NOMO-1 treated with DMSO at 0.1 percent for 48 hours (cell line): ENCODE measurements around the gene KCNK15.

Experiments used
- DNase-seq: peaks from one replicate; lab custom pipeline; 2025; ENCODE audit not compliant: unreplicated experiment; lab: John Stamatoyannopoulos, UW

The KCNK15 gene

DNA sequence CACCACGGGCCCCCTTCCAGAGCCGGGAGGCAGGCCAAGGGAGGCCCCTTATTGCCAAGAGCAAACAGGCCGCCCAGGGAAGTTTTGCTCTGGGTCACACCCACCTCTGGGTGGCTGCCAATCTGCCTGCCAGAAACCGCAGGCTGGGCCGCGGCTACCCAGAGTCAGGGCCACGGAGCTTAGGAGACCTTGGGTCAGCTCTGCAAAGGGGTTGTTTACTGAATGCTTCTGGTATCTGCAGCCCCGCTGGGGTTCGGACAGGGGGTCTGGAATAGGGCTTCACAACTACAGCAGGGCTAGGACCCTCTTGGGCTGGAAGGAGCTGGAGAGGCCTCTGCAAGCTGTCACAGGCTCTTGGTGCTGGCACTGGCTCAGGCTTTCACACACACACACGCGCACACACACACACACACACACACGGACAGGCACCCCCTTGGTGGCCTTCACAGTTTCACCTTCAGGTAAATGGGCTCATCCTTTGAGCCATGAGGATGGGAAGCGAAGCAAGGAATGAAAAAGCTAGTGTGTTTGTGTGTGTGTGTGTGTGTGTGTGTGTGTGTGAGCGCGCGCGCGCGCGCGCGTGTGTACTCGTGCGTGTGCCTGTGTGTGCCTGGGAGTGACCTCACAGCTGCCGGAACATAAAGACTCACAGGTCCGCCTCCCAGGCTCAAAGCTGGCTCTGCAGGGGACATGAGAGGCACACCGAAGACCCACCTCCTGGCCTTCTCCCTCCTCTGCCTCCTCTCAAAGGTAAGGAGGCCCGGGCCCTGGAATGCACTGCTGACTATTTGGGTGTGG is 30.8 kb upstream of the KCNK15 start, which contains the start of gene CCN5:
TSS of gene CCN5 (plus strand) at position 669 of the 798 bp plus-strand sequence. CDS start at position 691, 22 bp downstream.
- DNase-seq = peak; percentile 5

DNA sequence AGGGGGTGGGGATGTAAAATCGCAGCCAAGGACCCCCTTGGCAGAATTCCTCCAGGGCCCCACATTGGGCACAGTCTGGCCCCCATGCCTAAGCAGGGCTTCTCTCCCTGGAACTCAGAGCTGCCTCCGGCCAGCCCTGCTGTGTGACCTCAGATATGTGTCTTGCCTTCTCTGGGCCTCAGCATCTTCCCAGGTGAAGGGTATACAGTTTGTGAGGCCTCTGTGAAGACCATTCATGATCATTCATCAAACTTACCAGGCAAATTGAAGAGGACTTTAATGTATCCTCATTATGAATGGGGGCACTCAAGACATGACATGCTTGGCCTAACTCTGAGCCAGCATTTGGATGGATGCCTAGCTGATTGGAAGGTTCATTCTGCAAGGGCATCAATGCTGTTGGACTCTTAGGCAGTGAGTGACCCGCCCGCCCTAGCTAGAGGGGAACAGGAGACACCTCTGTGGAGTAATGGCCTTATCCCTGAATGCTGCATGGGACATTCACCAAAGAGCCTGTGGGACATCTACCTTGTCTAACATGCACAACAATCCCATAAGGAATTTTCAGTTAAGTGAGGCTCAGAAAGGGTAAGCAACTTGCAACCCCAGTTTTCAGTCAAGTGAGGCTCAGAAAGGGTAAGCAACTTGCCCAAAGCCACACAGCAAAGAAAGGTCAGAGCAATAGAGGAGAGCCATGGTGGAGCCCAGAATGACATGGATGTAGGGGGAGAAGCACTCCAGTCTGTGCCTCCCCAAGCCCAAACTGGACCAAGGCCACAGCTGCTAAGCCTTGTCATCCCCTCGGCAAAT is 30.0 kb upstream of the KCNK15 start:
- DNase-seq = no peak

DNA sequence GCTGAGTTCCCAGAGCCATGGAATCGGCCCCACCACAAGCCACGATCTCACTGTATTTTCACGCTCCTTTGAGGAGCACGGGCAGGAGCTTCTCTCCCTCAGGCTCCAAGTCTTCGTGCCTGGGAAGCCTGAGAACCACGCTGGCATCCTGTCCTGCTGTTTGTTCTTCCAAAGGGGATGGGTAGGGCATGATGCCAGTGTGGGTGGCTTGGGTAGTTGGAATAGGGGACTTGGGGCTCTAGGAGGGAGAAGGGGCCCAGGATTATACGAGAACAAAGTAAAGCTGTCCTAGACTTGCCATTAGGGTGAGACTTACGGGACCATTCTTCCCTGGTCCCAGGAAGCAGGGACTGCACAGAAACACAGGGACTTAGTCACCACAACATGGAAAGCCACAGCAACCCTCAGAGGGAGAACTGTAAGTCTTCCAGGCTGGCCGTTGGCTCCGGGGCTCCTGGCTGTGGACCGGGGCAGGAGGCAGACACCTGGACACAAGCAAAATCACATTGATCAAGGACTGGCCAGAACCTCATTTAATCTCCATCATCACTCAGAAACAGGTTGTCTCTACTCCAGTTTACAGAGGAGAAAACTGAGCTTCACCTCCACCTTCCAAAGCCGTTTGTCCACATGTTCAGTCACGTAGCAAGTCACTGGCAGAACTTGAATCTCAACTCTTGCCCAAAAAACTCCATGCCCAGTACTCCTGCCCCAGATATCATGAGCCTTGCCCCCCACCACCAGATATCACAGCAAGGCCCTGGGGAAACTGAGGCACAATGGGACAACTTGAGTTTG is 29.2 kb upstream of the KCNK15 start:
- DNase-seq = no peak

DNA sequence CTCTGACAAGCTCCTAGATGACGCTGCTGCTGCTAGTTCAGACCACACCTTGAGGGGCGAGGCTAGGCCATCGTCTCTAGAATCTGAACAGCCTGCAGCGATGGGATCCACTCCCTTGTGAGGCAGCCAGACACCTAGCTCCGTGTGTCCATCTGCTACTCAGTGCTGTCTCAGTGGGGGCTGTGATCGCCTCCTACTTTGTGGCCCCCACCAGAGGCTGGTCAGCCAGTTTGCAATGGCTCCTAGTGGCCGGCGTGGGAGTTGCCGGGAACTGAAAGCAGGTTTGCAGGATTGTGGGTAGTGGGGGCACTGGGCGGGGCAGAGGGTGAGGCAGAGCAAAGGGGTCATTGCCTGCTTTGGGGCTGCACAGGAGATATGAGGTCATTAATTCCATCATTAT is 27.7 kb upstream of the KCNK15 start:
- DNase-seq = no peak

DNA sequence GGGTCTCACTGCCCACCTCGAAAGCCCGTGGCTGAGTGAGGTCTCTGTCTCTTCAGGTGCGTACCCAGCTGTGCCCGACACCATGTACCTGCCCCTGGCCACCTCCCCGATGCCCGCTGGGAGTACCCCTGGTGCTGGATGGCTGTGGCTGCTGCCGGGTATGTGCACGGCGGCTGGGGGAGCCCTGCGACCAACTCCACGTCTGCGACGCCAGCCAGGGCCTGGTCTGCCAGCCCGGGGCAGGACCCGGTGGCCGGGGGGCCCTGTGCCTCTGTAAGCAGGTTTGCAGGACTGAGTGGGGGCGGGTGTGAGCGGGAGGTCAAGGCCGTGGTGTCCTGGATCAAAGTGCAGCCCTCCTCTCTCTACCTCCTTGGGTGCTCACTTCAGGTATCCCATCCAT is 25.8 kb upstream of the KCNK15 start:
- no peak for DNase-seq

DNA sequence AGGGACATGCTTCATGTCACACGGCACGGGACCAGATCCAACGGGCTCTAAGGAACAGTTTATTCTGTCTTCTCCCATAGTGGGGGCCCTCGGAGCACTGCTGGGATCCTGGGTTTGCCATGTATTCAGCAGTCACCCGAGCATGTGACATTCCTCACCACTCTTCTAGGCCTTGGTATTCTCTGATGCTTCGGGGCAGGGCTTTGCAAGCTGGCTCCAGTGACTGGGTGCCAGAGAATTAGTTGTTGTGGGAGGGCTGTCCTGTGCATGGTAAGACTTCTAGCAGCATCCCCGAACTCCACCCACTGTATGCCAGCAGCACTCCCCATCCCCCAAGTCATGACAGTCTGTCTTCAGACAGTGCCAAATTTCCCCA is 25.1 kb upstream of the KCNK15 start:
- no peak for DNase-seq

DNA sequence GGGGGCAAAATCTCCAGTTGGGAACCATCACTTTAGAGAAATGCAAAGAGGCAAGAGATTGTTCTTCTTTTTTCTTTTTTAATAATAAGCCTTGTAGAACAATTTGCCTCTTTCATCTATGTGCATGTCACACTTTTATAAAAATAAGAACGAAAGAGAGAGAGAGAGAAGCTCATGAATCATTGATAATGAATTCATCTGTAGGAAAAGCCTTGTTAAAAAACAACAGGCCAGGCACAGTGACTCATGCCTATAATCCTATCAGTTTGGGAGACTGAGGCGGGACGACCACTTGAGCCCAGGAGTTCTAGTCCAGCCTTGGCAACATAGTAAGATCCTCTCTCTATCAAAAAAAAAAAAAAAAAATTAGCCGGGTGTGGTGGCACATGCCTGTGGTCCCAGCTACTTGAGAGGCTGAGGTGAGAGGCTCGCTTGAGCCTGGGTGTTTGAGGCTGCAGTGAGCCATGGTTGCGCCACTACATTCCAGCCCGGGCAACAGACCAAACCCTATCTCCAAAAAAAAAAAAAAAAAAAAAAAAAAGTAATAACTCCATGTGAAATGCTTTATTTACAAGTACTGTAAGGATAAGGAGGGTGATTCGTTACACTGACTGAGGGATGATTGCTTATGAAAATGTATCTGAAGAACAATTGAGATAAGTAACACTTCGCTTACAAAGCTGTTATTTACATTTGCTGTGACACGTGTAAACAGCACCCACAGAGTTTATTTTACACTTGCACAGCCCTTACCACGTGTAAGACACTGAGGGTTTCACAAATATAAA is 24.5 kb upstream of the KCNK15 start:
- no peak for DNase-seq

DNA sequence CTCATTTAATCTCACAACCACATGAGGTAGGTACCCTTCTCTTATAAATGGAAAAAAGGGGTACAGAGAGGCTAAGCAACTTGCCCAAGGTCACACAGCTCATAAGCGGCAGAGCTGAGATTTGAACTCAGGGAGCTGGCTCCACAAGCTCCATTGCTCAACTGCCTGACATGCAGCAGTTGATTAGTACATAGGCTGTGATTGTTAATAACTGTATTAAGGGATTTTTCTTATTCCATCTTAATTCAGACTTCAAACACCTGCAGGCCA is 23.9 kb upstream of the KCNK15 start:
- DNase-seq = no peak

DNA sequence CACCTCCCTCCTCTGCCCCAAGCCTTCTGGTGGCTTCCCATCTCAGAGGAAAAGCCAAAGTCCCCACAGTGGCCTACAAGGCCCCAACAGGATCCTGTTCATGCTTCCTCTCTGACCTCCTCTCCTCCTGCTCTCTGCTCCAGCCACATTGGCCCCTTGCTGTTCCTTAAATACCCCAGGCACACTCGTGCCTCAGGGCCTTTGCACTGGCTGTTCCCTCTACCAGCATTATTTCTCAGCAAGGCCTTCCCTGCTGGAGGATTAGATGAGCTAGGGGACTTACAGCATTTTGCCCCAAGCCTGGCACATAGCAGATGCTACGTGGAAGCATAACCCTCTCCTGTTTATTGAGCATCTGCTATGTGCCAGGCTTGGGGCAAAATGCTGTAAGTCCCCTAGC is 22.7 kb upstream of the KCNK15 start:
- DNase-seq = no peak

DNA sequence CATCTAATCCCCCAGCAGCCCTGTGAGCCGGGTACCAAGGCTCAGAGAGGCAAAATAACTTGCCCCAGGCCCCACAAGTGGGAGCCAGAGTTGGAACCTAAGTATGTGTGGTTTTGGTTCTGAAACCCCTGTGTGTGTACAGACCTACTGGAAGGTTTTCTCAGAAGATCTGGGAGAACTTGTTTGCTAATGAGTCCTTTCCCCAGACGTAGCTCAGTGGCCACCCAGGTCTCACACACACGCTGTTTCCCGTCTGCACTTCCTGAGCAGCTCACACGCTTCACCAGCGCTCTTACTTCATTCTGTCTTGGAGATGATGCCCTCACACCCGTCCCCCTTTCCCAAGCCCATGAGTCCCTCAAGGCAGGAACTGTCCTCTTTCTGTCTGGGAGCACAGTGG is 22.3 kb upstream of the KCNK15 start:
- DNase-seq = no peak

DNA sequence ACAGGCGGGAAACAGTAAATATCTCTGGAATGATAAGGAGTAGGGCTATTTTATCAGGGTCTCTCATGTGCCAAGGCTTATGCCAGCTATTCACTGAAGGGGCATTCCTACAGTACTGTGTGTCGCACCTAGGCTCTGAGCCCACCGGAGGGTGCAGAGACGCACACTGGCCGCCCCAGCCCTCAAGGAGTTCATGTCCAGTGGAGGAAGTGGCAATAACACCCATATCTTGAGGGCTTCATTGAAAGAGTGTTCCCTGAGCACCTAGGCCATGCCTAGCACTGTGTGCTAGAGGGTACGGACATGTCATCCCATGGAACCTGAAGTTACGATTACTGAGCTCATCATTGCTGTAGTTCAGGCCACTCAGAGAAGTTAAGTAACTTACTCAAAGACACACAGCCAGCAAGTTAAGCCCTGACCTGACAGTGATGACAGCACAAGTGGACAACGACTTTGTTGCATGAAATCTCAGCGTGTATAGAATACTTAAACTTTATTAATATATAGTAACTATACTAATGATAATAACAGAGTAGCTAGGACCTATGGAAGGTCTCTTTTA is 21.8 kb upstream of the KCNK15 start:
- no peak for DNase-seq

DNA sequence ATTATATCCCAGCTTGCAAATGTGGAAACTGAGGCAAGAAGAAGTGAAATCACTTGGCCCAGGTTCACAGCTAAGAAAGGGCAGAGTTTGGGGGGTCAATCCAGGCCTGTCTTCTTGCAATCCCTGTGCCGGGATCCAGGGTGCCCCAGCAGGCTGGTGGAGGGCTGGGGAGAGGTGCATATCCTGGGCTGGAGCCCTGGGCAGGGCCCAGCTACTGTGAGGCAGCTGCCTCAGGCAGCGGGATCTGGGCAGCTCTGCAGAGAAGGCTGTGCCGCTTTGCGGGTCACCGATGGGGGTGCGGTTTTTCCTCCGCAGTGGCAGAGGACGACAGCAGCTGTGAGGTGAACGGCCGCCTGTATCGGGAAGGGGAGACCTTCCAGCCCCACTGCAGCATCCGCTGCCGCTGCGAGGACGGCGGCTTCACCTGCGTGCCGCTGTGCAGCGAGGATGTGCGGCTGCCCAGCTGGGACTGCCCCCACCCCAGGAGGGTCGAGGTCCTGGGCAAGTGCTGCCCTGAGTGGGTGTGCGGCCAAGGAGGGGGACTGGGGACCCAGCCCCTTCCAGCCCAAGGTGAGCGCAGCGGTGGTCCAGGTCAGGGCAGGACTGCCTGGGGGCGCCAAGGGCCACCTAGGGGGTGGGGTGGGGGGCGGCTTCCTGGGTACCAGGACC is 21.1 kb upstream of the KCNK15 start:
- no peak for DNase-seq

DNA sequence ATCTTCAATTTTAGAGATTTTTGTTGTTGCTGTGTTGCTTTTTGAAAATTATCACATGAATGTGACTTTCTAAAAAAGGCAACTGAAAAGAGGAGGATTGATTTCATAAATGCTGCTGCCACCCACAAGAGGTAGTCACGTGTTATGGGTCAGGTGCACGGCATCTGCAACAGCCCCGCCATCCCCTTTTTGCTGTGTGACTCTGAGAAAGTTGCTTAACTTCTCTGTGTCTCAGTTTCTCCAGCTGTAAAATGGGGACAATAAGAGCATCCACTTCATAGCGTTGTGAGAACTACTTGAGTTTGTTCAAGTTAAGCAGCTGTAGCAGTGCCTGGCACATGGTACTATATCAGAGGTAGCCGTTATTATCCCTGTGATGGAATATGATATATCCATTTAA is 19.8 kb upstream of the KCNK15 start:
- DNase-seq = no peak

DNA sequence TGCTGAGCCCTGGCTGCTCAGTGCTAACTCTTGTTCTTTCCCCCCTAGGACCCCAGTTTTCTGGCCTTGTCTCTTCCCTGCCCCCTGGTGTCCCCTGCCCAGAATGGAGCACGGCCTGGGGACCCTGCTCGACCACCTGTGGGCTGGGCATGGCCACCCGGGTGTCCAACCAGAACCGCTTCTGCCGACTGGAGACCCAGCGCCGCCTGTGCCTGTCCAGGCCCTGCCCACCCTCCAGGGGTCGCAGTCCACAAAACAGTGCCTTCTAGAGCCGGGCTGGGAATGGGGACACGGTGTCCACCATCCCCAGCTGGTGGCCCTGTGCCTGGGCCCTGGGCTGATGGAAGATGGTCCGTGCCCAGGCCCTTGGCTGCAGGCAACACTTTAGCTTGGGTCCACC is 18.6 kb upstream of the KCNK15 start:
- no peak for DNase-seq

DNA sequence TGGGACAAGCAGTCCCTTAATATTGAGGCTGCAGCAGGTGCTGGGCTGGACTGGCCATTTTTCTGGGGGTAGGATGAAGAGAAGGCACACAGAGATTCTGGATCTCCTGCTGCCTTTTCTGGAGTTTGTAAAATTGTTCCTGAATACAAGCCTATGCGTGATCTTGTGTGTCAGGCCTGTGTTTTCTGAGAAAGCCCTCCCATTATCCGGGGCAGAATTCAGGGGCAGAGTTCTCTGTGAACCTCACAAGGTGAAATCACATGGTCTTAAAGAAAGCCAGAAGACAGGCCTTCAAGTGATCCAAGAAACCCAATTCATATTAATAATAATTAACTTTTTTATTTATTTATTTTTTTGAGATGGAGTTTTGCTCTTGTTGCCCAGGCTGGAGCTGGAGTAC is 18.0 kb upstream of the KCNK15 start:
- no peak for DNase-seq

DNA sequence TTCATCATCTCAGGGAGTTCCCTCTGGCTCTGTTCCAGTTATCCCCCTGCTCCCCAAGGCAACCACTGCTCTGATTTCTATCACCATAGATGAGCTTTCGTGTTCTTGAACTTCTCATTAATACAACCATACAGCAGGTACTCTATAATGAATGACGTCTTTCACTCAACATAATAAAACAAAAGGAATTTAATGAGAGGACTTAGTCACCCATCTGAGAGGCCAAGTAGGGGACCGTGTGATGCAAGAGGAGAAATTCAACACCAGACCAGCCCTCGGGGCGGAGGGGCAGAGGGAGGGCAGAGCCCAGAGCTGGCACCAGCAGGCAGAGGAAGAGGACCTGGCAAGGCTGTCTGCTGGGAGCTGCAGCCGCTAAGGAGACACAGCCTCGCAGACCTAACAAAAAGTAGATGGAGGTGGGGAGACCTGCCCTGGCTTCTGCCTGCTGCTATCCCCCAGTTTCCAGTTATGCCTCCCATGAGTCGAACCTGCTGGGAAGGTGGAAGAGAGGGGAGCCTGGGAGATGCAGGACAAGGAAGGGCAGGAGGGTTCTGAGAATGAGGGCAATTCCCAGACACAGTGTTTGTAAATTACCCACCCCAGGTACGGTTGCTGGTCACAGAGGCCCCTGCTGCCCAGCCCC is 16.7 kb upstream of the KCNK15 start:
- peak; percentile 83 for DNase-seq

DNA sequence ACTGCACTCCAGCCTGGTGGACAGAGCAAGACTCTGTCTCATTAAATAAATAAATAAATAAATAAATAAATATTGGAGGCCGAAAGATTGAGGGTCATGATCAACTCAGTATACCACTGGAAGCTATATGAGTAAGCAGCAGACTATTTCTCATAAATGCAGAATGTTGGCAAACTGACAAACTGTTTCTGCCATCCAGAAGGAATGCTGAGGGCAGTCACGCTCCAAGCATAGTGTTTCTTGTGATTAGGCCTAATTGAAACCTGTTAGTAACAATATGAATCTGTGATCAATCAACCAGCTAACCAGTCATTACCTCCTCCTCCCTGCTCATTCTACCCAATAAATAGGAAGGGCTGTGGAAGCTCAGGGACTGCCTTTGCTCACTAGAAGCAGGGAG is 15.2 kb upstream of the KCNK15 start:
- DNase-seq = no peak

DNA sequence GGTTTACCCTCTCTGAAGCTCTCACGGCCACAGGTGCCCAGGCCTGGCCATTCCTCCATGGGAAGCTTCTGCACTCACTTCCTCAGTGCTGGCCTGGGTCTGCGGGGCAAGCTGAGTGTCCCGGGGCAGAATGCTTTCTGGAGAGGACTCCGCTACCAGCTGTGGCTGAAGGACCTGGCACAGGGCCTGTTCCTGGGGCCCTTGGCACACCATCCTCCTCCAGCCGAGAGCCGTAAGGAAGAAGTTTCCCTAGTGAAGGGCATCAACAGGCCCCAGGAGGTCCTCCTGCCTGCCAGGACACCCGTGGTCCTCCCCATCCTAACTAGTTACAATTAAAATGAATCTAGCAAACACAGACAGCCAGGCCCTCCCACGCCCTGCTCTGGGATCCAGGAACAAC is 14.0 kb upstream of the KCNK15 start:
- no peak for DNase-seq

DNA sequence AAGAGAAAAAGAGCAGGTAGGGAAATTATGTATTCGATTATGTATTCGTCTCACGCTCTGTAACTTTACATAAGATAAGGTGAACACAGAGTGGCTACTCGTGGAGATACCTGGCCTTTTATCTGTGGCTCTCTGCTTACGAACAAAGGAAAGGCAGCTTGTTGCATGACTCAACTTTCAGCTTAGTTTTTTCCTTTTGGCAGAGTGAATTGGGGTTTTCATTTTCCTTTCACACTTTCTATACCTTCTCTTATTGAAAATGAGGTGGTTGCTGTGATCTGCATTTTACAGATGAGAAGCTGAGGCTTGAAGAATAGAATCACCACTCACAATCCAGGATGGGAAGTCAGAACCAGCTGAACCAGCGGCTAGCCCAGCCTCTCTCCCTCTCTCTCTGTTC is 13.3 kb upstream of the KCNK15 start:
- DNase-seq = no peak
